Activated T-cell treated with anti-CD3 and anti-CD28 coated beads, Interleukin-2, amount 50 U/mL, for 1 hour (primary cell): ENCODE results near the gene GPR78.

ENCODE experiments used
- DNase-seq: peaks from one replicate; pipeline ENCODE4 v3.0.0-alpha.2; 2020

Gene GPR78

DNA sequence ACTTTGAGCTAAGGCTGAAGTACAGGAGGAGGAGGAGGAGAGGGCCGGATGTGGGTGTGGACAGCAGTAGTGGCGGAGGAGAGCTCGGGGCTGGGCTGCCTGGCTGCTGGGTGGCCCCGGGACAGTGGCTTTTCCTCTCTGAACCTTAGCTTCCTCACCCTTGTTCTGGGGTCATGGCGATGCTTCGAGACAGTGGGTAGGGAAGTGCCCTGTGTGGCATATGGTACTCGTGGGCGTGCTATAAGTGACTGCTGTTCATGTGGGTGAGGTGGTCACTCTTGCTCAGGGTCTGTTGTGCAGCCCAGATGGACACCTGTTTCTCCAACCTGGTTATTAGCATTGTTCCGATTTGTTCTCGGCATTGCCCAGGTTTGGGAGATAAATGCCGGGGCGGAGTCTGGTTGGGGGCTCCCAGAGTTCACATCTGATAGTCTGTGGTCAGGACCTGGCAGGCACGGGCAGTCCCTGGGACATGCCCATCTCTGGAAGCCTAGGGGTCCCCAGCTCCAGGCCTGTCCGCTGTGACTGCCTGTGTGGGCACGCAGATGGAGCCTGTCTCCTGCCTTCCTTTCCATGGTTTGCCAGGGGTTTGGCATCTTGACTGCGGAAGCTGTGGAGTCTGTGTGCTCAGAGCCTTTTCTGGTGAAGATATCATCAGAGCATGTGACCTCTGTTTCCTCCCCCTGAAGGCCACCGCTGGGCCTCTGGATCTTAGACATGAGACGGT lies 7.4 kb downstream of the GPR78 start:
- DNase-seq, result no peak

DNA sequence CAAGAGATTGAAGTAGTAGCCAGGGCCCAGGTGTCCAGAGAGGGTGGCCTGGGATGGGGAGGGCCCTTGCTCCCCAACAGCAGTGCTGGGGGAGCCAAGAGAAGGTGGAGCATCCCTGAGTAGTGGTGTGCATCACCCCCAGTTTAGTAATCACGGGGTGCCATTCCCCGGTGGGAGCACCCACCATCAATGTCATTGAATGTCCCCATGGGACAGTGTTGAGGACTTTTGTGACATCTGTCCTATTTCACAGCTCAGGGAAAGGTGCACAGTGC lies 7.9 kb downstream of the GPR78 start:
- DNase-seq, result no peak

DNA sequence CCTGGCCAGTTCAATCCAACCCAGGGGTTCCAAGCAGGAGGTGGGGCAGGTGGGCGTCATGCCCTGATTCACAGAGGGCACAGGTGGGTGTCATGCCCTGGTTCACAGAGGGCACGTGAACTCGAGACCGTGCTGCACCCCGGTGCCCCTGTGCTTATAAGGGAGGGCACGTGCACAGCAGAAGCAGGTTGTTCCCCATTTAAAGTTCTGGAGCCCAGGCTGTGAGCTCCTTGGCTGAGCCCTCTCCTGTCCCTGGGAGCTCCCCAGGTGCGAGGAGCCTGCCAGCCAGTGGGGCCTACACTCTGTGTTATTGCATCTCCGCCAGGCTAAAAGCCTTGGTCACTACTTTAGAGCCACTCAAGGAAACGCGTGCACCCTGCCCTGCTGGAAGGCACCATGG lies 9.1 kb downstream of the GPR78 start:
- DNase-seq, result no peak

DNA sequence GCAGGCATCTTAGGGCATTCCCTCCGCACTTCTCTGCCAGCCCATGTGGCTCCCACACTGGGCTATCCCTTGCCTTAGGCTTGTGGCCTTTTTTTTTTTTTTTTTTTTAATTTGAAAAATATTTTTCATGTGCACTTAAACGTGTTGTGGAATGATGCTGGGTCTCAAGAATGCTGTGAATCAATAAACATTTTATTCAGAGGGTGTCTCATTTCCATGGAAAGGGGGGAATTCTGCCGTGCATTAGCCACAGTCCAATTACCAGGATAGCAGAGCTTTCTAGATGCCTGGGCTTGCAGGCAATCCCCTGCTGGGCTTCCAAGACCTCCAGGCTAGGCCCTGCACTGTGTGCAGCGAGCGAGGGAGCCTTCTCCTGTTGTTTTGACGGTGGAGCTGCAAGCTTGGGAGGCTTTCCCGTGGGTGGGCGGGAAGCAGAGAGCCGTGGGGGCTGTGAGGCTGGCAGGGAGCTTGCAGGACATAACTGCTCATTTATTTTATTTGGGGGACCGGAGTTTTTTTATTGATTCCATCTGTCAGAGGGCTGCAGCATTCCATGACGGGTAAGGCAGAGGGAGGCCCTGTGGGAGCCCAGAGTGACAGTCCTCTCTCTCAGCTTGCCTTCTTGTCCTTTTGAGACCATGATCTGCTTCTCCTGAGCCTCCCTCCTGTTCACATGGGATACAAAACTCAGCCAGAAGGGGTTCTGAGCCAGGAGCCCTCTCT lies 9.8 kb downstream of the GPR78 start:
- DNase-seq, result no peak

DNA sequence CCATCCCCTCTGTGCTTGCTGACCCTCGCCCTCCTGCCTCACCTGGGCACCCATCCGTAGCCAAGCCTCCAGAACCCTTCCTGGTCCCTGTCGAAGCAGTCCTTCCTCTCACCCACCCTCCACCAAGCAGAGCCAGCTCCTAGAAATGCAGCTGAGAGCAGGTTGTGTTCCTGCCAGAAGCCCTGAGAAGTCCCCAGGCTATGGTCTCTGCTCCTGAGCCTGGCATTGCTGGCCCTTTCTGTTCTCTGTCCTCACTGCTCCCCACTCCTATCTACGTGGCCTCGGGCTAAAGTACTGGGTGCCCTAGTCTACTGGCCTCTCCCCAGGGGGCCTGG lies 10.3 kb downstream of the GPR78 start:
- DNase-seq, result no peak

DNA sequence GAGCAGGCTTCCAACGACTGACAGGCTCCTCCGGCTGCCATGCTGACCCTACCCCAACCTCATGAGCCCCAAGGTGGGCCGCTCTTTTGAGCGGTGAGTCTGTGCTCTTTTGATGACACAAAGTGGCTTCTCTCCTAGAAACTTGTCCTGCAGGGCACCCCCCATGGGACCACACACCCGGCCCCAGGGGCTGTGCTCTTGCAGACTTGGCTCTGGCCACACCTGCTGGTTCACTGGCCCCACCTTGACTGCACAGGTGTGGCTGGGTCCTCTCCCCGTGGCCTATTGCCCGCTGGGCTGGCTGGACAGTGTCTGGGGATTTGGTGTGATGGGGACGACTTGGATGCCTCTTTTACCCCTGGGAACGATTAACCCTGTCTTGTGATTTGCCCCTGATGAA lies 10.9 kb downstream of the GPR78 start:
- no peak for DNase-seq

DNA sequence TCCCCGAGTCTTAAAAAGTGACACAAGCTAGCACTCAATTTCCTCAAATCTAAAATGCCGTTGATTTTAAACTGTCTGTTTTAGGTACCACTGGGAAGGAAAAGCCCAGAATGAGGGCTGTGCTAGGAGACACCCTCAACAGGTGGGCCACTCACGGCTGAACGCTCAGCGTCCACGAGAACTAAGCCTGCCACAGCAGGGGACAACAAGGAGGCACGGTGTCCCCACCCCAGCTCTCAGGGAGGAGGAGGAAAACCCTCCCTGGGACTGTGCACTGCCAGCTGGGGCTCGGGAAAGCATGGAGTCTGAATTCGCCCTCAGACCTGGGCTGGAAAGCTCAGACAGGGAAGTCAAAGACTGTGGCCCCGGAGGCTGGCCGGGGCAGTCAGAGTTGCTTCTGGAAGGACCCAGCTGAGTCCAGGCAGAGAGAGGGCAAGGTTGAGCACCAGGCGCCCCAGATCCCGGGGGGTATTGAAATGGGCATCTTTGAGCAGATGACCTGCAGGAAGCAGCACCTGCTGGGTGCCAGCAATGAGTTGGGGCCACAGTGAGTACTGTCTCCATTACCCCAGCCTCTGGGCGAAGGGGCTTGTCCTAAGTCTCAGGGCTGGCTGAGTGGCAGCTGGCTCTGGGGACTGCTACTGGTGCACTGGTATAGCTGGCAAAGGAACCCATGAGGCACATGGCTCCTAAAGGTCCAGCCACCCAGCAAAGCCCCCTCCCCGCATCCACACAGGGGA lies 11.6 kb downstream of the GPR78 start:
- DNase-seq, result no peak

DNA sequence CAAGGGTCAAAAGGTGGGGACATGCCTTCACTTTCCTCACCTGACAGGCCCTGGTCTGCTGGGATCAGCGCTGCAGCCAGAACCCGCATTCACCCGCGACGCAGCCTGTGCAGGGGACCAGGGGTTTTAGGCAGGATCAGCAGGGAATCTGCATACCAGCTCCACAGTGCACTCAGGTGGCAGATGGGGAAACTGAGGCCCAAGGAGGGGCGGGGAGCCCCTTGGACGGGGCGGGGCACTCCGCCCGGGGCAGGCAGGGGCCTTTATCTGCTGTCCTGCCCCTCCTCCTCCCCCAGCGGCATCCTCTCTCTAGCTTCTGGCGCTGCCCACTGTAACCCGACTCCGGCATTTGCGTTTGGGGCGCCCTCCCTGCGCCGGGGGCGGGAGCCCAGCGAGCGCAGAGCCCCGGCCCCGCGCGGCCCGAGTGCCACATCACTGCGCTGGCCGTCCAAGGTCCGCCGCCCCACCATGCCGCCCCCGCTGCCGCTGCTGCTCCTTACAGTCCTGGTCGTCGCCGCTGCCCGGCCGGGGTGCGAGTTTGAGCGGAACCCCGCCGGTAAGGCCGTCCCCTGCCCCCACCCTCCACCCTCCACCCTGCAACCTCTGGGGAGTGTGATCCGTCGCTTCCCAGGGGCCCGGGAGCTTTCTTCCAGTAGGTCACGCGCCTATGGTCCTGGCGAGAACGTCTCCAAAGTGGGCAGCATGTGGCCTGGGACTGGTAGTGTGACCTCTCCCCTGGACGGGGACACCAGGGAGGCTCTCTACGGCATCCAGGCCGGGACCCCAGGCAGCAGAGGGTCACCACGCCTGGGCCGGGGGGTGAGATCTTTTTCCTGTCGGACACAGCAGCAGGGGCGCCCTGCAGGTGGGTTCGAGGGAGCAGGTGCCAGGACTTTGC lies 12.4 kb downstream of the GPR78 start, which contains the start of gene CPZ:
Gene CPZ (plus strand): TSS at position 400 of the 898 bp plus-strand sequence. CDS start 69 bp downstream, at position 469.
- no peak for DNase-seq

DNA sequence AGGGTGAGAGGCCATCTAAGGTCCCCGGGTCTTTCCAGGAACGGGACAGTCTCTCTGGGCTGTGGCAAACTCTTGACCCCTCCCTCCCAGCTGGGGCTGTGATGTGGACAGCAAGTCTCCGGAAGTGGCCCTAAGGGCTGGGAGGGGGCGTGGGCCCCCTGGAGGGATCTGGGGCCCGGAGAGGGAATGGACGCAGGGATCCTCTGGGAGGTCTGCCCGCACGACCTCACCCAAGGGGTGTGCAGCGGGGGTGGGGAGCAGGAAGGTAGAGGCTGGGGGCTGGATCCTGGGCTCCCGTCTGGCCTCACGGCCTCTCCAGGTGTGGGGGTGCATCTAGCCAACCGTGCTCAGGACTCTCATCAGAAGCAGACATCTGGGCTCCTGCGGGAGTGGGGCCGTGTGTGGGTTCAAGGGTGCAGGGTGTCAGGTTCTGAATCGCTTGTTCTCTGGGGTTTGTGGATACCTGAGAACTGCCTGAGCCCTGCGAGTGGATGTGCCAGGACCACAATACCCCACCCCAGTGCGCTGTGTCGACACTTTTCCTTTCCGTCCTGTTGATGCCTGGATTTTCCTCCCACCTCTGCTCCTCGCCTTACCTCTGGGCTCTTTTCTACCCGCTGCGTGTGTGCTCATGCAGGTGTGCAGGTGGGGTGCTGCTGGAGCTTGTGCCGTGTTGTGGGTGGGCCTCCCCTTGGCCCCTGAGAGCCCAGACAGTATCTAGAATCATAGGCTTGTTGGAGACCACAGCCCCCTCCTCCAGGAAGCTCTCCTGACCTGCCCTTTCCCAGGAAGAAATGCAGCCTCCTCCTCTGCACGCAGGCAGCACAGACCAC lies 13.3 kb downstream of the GPR78 start:
- no peak for DNase-seq

DNA sequence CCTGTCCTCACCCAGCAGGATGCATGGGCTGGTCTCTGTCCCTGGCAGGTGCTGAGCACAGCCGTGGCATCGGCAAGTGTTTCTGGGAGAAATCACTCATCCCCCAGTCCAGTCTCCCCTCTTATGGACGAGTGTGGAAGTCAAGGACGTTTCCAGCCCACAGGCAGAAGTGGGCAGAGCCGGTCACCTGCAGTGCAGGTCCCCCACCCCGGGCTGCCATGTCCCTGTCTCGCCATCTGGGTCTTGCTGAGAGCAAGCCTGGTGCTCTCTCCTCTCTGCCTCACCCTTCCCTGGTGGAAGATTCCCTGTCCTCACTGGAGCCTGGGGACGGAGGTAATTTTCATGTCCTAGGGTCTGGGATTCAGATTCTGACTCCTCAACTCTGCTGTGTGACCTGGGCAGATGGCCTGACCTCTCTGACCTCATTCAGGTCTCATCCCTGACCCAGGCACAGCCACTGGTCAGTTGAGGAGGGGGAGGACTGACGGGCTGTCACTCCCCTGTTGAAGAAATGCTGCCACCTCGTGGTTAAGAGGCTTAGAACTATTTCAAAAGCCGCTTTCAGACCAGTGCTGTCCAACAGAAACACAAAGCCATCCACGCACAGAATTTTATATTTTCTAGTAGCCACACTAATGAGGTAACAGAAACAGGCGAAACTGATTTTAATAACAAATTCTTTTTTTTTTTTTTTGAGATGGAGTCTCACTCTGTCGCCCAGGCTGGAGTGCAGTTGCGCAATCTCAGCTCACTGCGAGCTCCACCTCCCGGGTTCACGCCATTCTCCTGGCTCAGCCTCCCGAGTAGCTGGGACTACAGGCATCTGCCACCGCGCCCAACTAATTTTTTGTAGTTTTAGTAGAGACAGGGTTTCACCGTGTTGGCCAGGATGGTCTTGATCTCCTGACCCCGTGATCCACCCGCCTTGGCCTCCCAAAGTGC lies 14.2 kb downstream of the GPR78 start:
- DNase-seq, result no peak

DNA sequence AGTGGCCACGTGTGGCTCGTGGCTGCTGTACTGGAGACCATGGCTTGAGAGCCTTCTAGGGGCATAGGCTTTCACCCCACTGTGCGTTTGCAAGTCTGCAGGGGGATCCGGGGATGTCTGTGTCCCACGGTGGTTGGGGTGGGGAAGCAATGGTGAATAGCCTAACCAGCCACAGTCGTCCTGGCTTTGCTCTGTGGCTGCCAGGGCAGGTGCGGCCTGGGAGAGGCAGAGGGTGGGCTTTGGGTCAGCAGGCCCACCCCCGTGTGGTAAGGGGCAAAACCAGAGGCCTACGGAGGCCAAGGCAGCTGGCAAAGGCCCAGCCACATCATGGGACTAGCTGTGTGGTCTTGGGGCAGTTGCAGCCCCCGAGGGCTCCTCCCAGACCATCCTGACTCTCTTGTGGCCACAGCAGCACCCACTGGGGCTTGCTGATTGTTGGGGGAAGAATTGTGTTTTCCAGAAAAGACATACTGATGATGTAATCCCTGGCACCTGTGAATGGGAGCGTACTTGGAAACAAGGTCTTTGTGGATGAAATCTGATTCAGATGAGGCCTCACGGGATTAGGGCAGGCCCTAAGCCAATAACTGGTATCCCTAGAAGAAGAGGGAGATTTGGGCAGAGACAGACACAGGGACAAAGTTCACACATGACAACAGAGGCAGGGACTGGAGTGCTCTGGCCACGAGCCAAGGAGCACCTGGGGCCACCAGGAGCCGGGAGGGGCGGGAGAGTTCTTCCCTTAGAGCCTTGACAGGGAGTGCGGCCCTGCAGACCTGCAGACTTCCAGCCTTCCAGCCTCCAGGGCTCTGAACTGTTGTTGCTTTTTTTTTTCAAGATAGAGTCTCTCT lies 15.3 kb downstream of the GPR78 start:
- no peak for DNase-seq

DNA sequence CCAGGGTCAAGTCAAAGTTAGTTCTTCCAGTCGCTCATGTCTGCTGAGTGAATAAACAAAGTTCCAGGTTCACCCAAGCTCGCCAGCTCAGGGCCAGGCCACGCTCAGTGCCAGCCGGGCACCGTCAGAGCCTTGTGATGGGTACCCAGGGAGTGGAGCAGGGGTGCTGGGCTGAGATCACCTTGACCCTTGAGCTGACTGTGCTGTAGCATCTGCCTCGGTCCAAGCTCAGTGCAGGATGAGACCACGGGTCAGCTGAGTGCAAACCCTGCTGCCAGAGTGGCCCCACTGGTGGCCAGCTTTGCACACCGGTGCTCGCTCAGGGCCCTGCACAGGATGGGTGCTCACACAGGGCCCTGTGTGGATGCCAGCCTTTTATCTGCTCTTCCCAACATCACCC lies 16.7 kb downstream of the GPR78 start:
- DNase-seq, result no peak

DNA sequence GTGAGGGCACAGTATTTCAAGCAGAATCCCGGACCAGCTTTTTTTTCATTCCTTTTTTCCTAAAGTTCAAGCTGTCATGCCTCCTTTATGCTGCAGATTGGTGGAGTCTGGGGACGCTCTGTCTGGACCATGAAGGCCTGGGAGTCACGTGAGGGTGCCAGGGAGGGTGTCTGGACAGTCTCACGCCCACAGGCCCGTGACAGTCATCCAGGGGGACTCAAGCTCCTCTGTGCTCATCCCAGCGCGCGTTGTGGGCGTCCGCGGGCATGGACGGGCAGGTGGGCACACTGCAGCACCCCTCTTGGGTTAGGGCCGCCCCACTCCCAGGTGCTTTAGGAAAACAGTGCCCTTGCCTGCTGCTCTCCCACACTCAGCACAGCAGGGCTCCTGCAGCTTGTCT lies 17.1 kb downstream of the GPR78 start:
- DNase-seq, result no peak

DNA sequence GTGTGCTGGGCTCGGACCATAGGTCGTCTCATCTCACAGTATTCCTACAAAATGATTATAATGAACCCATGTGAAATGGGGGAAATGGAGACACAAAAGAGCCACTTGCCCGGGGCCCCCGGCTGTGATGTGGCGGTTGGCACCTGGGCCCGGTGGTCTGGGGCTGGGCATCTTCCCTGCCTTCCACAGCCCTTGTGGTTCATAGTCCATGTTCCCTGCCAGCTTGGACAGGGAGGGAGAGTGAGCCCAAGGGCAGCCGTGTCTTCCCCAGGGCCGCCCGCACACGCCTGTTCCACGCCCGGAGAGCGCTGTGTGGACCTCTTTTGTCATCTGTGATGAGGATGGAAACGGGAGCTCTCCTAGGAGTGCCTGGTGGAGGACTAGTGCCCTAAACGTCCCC lies 17.6 kb downstream of the GPR78 start:
- DNase-seq, result no peak

DNA sequence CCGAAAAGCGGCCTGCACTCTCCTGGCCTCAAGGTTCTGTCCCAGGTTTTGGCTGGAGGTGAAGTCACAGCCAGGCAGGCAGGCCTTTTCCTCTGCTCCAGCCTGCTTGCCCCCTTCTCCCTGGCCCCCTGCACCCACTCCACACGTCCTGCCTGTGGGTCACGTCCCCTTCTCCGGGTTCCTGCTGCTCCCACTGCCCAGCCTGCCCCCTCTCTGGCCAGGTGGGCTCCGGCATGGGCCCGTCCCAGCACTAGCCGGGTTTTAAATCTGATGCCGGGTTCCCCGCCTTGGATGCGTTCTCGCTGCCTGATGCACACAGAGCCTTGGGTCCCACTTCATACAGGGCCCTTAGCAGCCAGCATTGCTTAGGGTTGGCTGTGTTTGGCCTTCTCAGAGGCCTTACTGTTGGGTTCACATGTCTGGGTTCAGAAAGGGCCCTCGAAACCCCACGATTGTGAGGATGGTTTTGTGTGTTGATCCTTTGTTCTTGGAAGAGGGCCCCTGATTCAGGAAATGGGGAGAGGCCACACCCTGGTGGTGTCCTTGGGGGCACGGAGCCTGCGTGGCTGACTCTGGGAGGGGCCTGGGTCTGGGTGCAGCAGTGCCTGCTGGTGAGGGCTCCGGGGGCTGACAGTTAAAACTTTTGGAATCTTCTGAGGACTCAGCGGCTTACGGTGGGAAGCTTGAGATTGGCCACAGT lies 18.3 kb downstream of the GPR78 start:
- no peak for DNase-seq

DNA sequence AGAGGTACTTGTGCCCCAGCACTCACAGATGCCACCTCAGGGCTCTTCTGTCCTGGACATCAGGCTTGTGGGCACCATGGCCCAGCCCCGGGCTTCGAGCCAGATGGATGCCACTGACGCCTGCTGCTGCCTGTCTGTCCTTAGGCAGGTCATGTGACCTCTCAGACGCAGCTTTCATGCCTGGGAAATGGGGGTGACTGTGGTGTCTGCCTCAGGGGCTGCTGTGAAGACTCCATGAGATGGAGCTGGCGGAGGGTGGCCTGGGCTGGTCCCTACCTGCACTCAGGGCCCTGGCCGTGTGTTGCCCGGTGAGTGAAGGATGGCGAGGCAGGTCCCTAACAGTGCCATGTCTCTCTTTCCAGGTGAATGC lies 18.9 kb downstream of the GPR78 start:
- DNase-seq, result no peak

DNA sequence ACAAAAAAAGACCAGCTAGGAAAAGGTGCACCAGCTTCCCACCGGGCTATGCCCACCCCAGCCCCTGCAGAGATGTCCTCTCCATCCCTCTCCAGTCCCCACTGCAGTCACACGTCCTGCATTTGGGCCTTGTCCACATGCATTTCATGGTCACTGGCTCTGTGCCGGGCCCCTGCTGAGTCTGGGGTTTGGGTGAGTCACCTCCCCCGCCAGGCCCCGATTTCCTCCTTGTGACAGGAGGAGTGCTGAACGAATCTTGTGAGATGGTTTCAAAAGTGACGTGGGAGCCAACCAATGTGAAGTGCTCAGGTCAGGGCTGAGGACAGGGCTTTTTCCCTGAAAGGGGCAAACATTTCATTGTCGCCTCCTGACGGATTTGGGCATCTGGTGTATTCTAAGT lies 19.5 kb downstream of the GPR78 start:
- DNase-seq, result no peak

DNA sequence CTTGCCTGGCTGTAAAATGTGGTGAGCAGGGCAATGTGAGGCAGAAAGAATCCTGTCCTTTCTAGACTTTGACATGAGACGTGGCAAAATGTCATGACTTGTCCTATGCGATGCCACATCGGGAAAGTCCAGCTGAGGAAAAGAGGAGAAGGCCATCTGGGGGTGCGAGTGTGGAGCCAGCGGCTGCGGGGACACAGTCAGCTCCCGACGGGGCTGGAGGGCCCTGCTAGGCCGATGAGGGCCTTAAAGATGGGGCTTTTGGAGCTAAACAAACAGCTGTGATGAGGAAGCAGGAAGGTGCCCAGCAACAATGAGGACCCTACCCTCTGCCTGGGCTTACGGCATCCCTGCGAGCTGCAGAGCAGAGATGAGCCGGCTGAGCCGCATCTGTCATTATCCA lies 20.1 kb downstream of the GPR78 start:
- DNase-seq, result no peak

DNA sequence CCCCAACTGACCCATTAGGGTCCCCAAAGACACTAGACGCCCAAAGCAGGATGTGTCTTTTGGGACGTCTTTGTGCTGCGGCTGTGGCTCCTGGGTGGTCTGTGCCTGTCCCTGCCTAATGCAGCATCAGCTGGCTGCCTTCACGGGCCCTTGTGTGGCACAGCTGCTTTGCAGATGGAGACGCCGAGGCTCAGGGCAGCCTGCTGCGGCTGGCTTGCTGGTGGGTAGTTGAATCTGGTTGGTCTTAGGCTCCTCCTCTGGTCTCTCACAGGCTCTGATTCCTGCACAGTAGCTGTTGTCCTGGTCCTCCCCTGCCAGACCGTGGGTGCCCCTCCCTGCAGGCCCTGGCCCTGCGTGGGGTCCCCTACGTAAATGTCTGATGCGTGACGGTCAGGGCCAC lies 20.5 kb downstream of the GPR78 start:
- no peak for DNase-seq

DNA sequence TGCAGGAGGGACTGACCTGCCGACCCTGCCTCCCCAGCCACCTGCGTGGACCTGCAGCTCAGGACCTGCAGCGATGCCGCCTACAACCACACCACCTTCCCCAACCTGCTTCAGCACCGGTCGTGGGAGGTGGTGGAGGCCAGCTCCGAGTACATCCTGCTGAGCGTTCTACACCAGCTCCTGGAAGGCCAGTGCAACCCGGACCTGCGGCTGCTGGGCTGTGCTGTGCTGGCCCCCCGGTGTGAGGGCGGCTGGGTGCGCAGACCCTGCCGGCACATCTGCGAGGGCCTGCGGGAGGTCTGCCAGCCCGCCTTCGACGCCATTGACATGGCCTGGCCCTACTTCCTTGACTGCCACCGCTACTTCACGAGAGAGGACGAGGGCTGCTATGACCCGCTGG lies 20.9 kb downstream of the GPR78 start:
- no peak for DNase-seq
